NCI-H1105 treated with DMSO at 0.1 percent for 48 hours (cell line): ENCODE results near the gene NPDC1.
"Not testable (repeated sequence)": the region's sequence is repeated elsewhere in the genome, so short reads cannot be mapped to it uniquely, and the experiment has no call there.

Experiments used
- DNase-seq: peaks from one replicate; lab custom pipeline; 2025; lab: John Stamatoyannopoulos, UW

The NPDC1 gene

GRCh38 chr9:137039611-137040366 lies 6.2 kb downstream of the NPDC1 start:
- no peak for DNase-seq

DNA sequence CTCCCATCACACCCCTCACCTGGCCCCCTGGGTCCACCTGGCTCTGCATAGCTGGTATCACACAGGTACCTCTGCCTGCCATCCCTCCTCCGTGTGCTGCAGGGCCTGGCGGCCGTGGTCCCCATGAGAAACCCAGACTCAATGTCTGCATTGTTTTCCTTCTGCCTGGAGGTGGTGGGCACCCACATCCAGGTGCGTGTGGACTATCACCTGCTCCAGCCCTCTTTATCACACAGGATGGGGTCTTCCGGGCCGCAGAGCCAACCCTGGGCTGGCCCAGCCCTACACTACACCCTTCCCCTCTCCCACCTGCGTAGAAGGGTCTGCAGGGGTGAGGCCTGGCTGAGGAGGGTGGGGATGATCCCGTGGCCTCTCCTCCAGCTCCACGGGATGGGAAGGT lies 7.1 kb downstream of the NPDC1 start:
- no peak for DNase-seq

DNA sequence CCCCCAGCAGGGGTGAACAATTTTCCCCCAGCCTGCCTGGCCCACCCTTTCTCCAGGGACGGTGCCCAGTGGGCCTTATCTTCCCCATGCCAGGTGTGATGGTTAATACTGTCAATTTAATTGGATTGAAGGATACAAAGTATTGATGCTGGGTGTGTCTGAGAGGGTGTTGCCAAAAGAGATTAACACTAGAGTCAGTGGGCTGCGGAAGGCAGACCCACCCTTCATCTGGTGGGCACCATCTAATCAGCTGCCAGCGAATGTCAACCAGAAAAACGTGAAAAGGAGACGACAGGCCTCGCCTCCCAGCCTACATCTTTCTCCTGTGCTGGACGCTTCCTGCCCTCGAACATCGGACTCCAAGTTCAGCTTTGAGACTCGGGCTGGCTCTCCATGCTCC lies 8.5 kb downstream of the NPDC1 start:
- no peak for DNase-seq

DNA sequence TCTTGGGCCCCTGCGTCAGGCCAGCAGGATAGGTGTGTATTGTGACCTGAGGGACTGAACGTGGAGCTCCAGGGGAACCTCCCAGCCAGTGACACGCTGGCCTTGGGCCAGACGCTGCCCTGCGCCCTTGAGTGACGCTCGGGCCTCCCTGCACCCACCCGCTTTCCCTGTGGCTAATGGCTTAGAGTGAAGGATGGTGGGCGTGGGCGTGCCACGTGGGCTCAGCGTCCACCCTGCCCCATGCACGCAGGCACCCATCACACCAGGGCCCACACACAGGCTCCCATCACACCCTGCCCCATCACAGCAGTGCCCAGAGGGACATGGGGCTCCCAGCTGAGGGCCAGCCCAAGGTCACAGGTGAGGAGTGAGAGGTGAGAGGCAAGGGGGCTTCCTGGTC lies 8.9 kb downstream of the NPDC1 start:
- DNase-seq, result no peak

- no peak for DNase-seq
These were observed 10.0 kb downstream of the NPDC1 start for GRCh38 chr9:137035937-137036336.

- DNase-seq, result no peak
These were observed 10.5 kb downstream of the NPDC1 start for GRCh38 chr9:137035507-137035834.

GRCh38 chr9:137034709-137035506 lies 11.1 kb downstream of the NPDC1 start:
- peak; percentile 76 for DNase-seq

GRCh38 chr9:137034039-137034708 lies 11.8 kb downstream of the NPDC1 start:
- no peak for DNase-seq

GRCh38 chr9:137033481-137033880 lies 12.5 kb downstream of the NPDC1 start:
- not testable (repeated sequence) for DNase-seq

DNA sequence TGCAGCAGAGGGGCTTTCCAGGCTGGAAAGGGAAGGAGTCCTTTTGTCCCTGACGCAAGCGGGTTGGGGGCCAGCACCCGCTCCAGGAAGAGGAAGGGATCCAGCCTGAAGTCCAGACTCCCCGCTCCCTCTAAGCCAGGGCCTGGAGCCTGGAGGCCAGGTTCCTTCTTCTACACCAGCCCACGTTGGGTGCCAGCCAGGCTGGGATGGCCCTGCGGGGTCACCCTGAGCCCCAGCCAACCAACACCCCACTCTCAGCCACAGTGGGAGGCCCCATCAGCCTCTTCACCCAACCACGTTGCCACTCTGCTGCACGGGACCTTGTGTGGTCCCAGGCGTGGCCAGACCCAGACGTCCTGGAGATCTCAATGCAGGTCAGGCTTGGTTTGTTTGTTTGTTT lies 13.1 kb downstream of the NPDC1 start:
- DNase-seq, result no peak

DNA sequence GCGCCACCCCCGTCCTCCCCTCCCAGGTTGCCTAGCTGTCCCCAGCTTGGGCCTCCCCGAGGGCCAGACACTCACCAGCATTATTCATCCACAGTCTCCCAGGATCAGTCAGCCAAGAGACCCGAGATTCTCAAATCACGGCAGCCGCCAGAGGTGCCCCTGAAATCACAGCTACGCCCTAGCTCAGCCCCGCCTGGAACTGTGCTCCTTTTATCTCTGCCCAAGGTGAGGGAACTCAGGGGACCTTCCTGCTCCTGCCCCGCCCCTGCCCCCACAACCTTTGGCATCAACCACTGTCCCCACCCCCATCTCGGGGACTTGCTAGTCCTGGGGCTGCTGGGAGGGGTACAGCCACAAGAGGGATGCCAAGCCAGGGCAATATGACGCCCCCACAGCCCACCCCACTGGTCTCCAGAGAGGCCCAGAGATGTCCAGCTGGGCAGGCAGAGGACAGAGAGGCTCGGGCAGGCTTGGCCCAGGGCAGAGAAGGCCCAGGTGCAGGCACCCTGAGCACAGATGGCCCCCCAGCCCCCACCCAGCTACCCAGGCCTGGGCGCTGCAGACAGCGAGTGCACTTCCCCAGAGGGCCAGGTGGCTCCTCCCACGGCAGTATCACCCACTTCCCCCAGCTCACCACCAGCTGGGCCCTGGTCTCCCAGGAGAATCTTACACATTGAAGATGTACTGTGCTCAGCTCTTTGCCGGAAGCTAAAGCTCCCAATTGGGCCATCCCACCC lies 13.9 kb downstream of the NPDC1 start, which contains the start of gene FUT7:
FUT7 (minus strand) TSS at position 185 of the 737 bp plus-strand sequence; CDS start at position 88, 97 bp downstream.
- no peak for DNase-seq

GRCh38 chr9:137030538-137031527 lies 15.1 kb downstream of the NPDC1 start:
- DNase-seq, result no peak

DNA sequence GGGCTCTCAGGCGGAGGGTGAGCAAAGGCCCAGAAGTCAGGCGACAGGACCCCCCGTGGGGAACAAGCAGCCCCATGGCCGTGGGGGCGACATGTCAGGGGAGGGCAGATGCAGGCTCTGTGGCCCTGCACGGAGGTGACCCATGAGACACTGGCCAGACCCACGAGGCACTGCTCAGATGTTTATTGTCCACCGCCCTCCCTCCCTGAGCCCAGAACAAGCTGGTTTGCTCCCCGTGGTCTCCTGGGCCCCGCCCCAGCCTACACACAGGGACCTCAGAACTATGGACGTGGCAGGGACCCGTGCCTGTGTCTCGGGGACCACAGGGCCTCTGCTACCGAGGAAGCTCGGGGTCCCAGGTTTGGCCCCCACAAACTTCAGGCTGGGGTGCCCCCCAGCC lies 16.0 kb downstream of the NPDC1 start:
- no peak for DNase-seq

DNA sequence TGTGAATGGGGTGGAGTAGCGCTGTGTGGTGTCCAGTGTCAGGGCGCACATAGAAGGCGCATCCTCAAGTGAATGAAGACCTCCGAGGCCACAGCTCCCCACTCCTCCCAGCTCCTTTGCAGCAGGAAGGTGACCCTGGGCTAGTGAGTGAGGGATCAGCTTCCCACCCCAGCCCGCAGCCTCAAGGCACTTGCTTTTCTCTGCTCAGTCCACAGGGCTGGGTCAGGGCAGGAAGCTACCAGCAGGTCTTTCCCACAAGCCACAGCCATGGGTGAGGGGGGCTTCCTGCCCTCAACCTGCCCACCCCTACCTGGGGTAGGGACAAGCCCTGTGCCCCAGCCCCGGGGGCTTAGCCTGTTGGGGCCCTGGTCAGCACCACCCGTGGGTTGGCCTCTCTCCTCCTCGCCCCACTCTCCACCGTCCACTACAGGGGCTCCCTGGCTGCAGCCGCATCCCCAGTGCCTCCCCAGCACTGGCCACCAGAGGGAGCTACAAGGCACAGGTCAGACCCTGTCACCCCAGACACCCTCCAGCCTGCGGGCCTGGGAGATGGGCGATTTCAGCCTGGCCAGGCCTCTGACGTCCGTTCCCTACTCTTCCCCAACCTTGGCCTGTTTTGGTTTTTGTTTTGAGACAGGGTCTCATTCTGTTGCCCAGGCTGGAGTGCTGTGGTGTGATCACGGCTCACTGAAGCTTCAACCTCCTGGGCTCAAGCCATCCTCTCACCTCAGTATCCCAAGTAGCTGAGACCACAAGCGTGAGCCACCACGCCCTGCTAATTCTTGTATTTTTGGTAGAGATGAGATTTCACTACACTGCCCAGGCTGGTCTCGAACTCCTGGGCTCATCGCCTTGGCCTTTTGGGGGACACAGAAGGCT lies 16.7 kb downstream of the NPDC1 start:
- peak; percentile 8 for DNase-seq

GRCh38 chr9:137028263-137029057 lies 17.5 kb downstream of the NPDC1 start:
- DNase-seq, result peak; percentile 20

GRCh38 chr9:137027369-137028262 lies 18.4 kb downstream of the NPDC1 start, which contains the start of gene ABCA2:
Gene ABCA2 (minus strand): TSS chr9:137028237. CDS start chr9:137028140, 97 bp downstream.
- DNase-seq, result no peak

- DNase-seq, result no peak
These were observed 19.1 kb downstream of the NPDC1 start for GRCh38 chr9:137026828-137027227.

- no peak for DNase-seq
These were observed 19.6 kb downstream of the NPDC1 start for GRCh38 chr9:137026384-137026783.
